Rectal smooth muscle tissue (tissue), 1 donor: Measurements from ENCODE around the gene ZNF584.

Source experiments
- H3K27ac ChIP-seq: one replicate; pipeline ENCODE4 v1.7.0; 2013; ENCODE audit warnings: low read depth, low read length, inconsistent platforms
- H3K27me3 ChIP-seq: one replicate; pipeline ENCODE4 v1.7.0; 2013; ENCODE audit warnings: low read length; ENCODE audit not compliant: control insufficient read depth, insufficient read depth
- H3K36me3 ChIP-seq: one replicate; pipeline ENCODE4 v1.7.0; 2013; ENCODE audit warnings: low read length; ENCODE audit not compliant: control insufficient read depth, insufficient read depth
- H3K4me1 ChIP-seq: one replicate; pipeline ENCODE4 v1.7.0; 2013; ENCODE audit warnings: low read length; ENCODE audit not compliant: control insufficient read depth, insufficient read depth
- H3K4me3 ChIP-seq: one replicate; pipeline ENCODE4 v1.7.0; 2013; ENCODE audit warnings: low read length
- H3K9ac ChIP-seq: one replicate; pipeline ENCODE4 v1.7.0; 2013; ENCODE audit warnings: low read length

ZNF584 gene

GRCh38 chr19:58466760-58467589, 58.5 kb downstream of the ZNF584 start, which contains the start of gene ZNF324:
TSS of gene ZNF324 (plus strand) at chr19:58467080. CDS start at chr19:58469186, 2,106 bp downstream.
- Histone ChIP-seq H3K36me3 (peaks cover 2% of the 10 kb centered on the region), H3K4me1 (peaks cover 8% of the 10 kb centered on the region), H3K27ac (peak within 1 kb of the TSS; percentile 66), H3K9ac (peak within 1 kb of the TSS; percentile 38), H3K27me3 (no peaks in the 10 kb centered on the region), H3K4me3 (peak within 1 kb of the TSS; percentile 89)
